H9 (cell line): ENCODE results near the gene PARP9. TPM values are rescaled to one million over a fixed set of nuclear protein-coding genes. Genes with fewer than 3 reads are reported as not detected.

Source experiments
- DNase-seq: peaks from one replicate; pipeline ENCODE4 v3.0.0-alpha.2; 2017
- H2AFZ ChIP-seq: one replicate; pipeline ENCODE4 v1.6.1; 2013; ENCODE audit warnings: mild to moderate bottlenecking, low read length, control low read depth, moderate library complexity
- H2AK5ac ChIP-seq: 2 replicates; pipeline ENCODE4 v1.6.1; 2013; ENCODE audit warnings: low read length, control low read depth, mixed read lengths; ENCODE audit not compliant: insufficient read length
- H2BK120ac ChIP-seq: one replicate; pipeline ENCODE4 v1.6.1; 2013; ENCODE audit warnings: low read depth, mild to moderate bottlenecking, low read length, control low read depth, inconsistent platforms; ENCODE audit not compliant: poor library complexity, severe bottlenecking
- H2BK12ac ChIP-seq: 2 replicates; pipeline ENCODE4 v1.6.1; 2013; ENCODE audit warnings: low read length, control low read depth, mixed read lengths, low read depth; ENCODE audit not compliant: insufficient read length
- H2BK15ac ChIP-seq: 2 replicates; pipeline ENCODE4 v1.6.1; 2013; ENCODE audit warnings: low read depth, low read length, control low read depth
- H2BK20ac ChIP-seq: one replicate; pipeline ENCODE4 v1.6.1; 2013; ENCODE audit warnings: low read depth, mild to moderate bottlenecking, low read length, control low read depth, inconsistent platforms; ENCODE audit not compliant: poor library complexity, severe bottlenecking
- H2BK5ac ChIP-seq: 2 replicates; pipeline ENCODE4 v1.6.1; 2013; ENCODE audit warnings: low read length, control low read depth, mixed read lengths; ENCODE audit not compliant: insufficient read length
- H3K14ac ChIP-seq: 2 replicates; pipeline ENCODE4 v1.6.1; 2013; ENCODE audit warnings: low read length, control low read depth; ENCODE audit not compliant: insufficient read depth
- H3K18ac ChIP-seq: 2 replicates; pipeline ENCODE4 v1.6.1; 2013; ENCODE audit warnings: low read depth, mild to moderate bottlenecking, mixed read lengths, low read length, control low read depth; ENCODE audit not compliant: insufficient read length
- H3K23ac ChIP-seq: 2 replicates; pipeline ENCODE4 v1.6.1; 2013; ENCODE audit warnings: low read length, control low read depth, mixed read lengths, low read depth; ENCODE audit not compliant: insufficient read length
- H3K23me2 ChIP-seq: 2 replicates; pipeline ENCODE4 v1.6.1; 2013; ENCODE audit warnings: low read depth, mild to moderate bottlenecking, mixed read lengths, low read length, control low read depth; ENCODE audit not compliant: insufficient read length, poor library complexity, severe bottlenecking
- H3K27ac ChIP-seq: 2 replicates; pipeline ENCODE4 v1.5.1; 2013; ENCODE audit warnings: low read length, control low read depth, mixed read lengths, low read depth; ENCODE audit not compliant: insufficient read length
- H3K27me3 ChIP-seq: 2 replicates; pipeline ENCODE4 v1.6.1; 2013; ENCODE audit warnings: low read length, control low read depth, inconsistent platforms; ENCODE audit not compliant: insufficient read depth
- H3K4ac ChIP-seq: 2 replicates; pipeline ENCODE4 v1.6.1; 2013; ENCODE audit warnings: low read depth, mild to moderate bottlenecking, control low read depth, inconsistent platforms, low read length, moderate library complexity
- H3K4me1 ChIP-seq: 2 replicates; pipeline ENCODE4 v1.6.1; 2013; ENCODE audit warnings: low read length, control low read depth, inconsistent platforms; ENCODE audit not compliant: insufficient read depth
- H3K4me2 ChIP-seq: 2 replicates; pipeline ENCODE4 v1.6.1; 2013; ENCODE audit warnings: low read length, control low read depth, mixed read lengths; ENCODE audit not compliant: insufficient read length, insufficient read depth
- H3K56ac ChIP-seq: 2 replicates; pipeline ENCODE4 v1.6.1; 2013; ENCODE audit warnings: low read depth, mild to moderate bottlenecking, mixed read lengths, low read length, control low read depth; ENCODE audit not compliant: insufficient read length
- H3K79me1 ChIP-seq: 2 replicates; pipeline ENCODE4 v1.6.1; 2013; ENCODE audit warnings: low read depth, mild to moderate bottlenecking, moderate library complexity, low read length, control low read depth, inconsistent platforms; ENCODE audit not compliant: insufficient read depth, poor library complexity, severe bottlenecking
- H3K79me2 ChIP-seq: 2 replicates; pipeline ENCODE4 v1.6.1; 2013; ENCODE audit warnings: low read length, control low read depth, inconsistent platforms; ENCODE audit not compliant: insufficient read depth
- H3K9ac ChIP-seq: 2 replicates; pipeline ENCODE4 v1.6.1; 2013; ENCODE audit warnings: low read length, control low read depth, mixed read lengths; ENCODE audit not compliant: insufficient read length; ENCODE audit errors: extremely low read depth
- H3K9me3 ChIP-seq: one replicate; pipeline ENCODE4 v1.6.1; 2013; ENCODE audit warnings: low read depth, low read length, inconsistent platforms; ENCODE audit not compliant: control insufficient read depth
- H3T11ph ChIP-seq: one replicate; pipeline ENCODE4 v1.6.1; 2013; ENCODE audit warnings: mild to moderate bottlenecking, low read length, control low read depth, inconsistent platforms
- H4K20me1 ChIP-seq: one replicate; pipeline ENCODE4 v1.6.1; 2013; ENCODE audit not compliant: control insufficient read depth, insufficient read length, insufficient read depth
- H4K5ac ChIP-seq: 2 replicates; pipeline ENCODE4 v1.6.1; 2013; ENCODE audit warnings: low read depth, mild to moderate bottlenecking, mixed read lengths, low read length, control low read depth; ENCODE audit not compliant: insufficient read length
- H4K8ac ChIP-seq: replicated peaks from 2 replicates; pipeline ENCODE4 v1.6.1; 2013; ENCODE audit warnings: low read length, control low read depth, mixed read lengths, low read depth; ENCODE audit not compliant: insufficient read length
- H4K91ac ChIP-seq: 2 replicates; pipeline ENCODE4 v1.6.1; 2013; ENCODE audit warnings: low read depth, mild to moderate bottlenecking, moderate library complexity, mixed read lengths, low read length, control low read depth; ENCODE audit not compliant: insufficient read length
- H3K27ac Mint-ChIP-seq, 3 experiments: 2 replicates in 2 of 3; 3 replicates in 1 of 3; pipeline ENCODE4 v1.8.0; 2020 to 2021; ENCODE audit warnings: mixed read lengths in 3 of 3, mild to moderate bottlenecking in 1 of 3, moderate library complexity in 1 of 3
- H3K27me3 Mint-ChIP-seq: 2 replicates; pipeline ENCODE4 v1.8.0; 2021; ENCODE audit warnings: low read depth, mild to moderate bottlenecking, moderate library complexity, mixed read lengths
- H3K36me3 Mint-ChIP-seq, 3 experiments: 2 replicates in 2 of 3; 3 replicates in 1 of 3; pipeline ENCODE4 v1.8.0; 2020 to 2021; ENCODE audit warnings: low read depth in 3 of 3, mixed read lengths in 3 of 3; ENCODE audit not compliant: insufficient read depth in 1 of 3
- H3K4me1 Mint-ChIP-seq, 2 experiments: 2 replicates each; pipeline ENCODE4 v1.8.0; 2020; ENCODE audit warnings: mixed read lengths in 2 of 2
- H3K4me3 Mint-ChIP-seq, 2 experiments: 2 replicates in 1 of 2; 3 replicates in 1 of 2; pipeline ENCODE4 v1.8.0; 2020 to 2021; ENCODE audit warnings: mild to moderate bottlenecking in 2 of 2, mixed read lengths in 2 of 2, moderate library complexity in 1 of 2
- H3K9me3 Mint-ChIP-seq, 2 experiments: 2 replicates in 1 of 2; 3 replicates in 1 of 2; pipeline ENCODE4 v1.8.0; 2020; ENCODE audit warnings: mild to moderate bottlenecking in 2 of 2, mixed read lengths in 2 of 2, moderate library complexity in 1 of 2
- total RNA-seq: library from RNA; stranded (reverse); gene quantifications from 2 replicates; pipeline ENCODE4 v1.2.1, GENCODE V29; 2021
- TF ChIP-seq, protein P1 (sequence below): fragments of 200-600 bp; sonication (generic); conservative IDR thresholded peaks from 3 replicates; pipeline ENCODE4 v1.8.0; 2021; ENCODE audit warnings: antibody characterized with exemption, mild to moderate bottlenecking

The PARP9 gene
- total RNA-seq, 1 experiment from 2014 or later: 3.4 TPM

DNA sequence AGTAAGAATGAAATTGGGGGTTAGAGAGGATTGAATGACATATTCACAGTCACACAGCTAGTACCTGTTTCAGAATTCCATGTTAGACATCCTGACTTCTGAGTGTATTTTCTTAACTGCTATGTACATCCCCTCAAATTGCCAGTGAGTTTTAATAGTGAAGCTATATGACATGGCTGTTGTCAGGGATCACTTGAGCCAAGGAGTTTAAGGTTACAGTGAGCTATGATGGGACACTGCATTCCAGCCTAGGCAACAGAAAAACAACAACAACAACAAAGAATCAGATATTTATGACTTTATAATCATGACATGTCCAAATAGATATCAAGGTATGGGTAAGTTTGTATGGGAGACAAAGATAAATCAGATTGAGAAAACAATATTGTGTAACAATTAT is 29.9 kb upstream of the PARP9 start:
- H3K79me2 ChIP-seq: no peaks in the 10 kb centered on the region
- no peaks in the 10 kb centered on the region for H4K20me1 ChIP-seq
- no peak overlapping the region for H3K14ac ChIP-seq
- Mint-ChIP-seq H3K4me3 (no peak overlapping the region), H3K9me3 (peaks cover 0 to 3% of the 10 kb centered on the region in 2 experiments; a peak in 1 of 5 replicates), H3K4me1 (peaks cover 11 to 12% of the 10 kb centered on the region in 2 experiments), H3K36me3 (no peaks in the 10 kb centered on the region; a peak in 1 of 7 replicates), H3K27me3 (no peaks in the 10 kb centered on the region), H3K27ac (no peak overlapping the region; a peak in 1 of 7 replicates)
- no peak overlapping the region for H2AK5ac ChIP-seq
- no peak overlapping the region for H3K18ac ChIP-seq
- H3K23ac ChIP-seq: no peak overlapping the region
- H2BK15ac ChIP-seq: no peak overlapping the region
- no peak overlapping the region for H3K27ac ChIP-seq
- TF ChIP-seq, protein P1, sequence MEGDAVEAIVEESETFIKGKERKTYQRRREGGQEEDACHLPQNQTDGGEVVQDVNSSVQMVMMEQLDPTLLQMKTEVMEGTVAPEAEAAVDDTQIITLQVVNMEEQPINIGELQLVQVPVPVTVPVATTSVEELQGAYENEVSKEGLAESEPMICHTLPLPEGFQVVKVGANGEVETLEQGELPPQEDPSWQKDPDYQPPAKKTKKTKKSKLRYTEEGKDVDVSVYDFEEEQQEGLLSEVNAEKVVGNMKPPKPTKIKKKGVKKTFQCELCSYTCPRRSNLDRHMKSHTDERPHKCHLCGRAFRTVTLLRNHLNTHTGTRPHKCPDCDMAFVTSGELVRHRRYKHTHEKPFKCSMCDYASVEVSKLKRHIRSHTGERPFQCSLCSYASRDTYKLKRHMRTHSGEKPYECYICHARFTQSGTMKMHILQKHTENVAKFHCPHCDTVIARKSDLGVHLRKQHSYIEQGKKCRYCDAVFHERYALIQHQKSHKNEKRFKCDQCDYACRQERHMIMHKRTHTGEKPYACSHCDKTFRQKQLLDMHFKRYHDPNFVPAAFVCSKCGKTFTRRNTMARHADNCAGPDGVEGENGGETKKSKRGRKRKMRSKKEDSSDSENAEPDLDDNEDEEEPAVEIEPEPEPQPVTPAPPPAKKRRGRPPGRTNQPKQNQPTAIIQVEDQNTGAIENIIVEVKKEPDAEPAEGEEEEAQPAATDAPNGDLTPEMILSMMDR: no peak
- H3K27me3 ChIP-seq: no peaks in the 10 kb centered on the region
- H3K23me2 ChIP-seq: no peaks in the 10 kb centered on the region
- H2BK5ac ChIP-seq: no peak overlapping the region
- no peak overlapping the region for H3K4ac ChIP-seq
- no peak overlapping the region for H4K91ac ChIP-seq
- no peaks in the 10 kb centered on the region for H3K79me1 ChIP-seq
- H2BK12ac ChIP-seq: no peak overlapping the region
- no peak overlapping the region for H3T11ph ChIP-seq
- no peak overlapping the region for H2AFZ ChIP-seq
- no peak overlapping the region for H2BK120ac ChIP-seq
- H3K9ac ChIP-seq: no peak overlapping the region
- H3K4me2 ChIP-seq: no peak overlapping the region
- H3K4me1 ChIP-seq: no peaks in the 10 kb centered on the region; the same call in 1 of the 2 replicates
- H4K5ac ChIP-seq: no peak overlapping the region
- H3K9me3 ChIP-seq: no peaks in the 10 kb centered on the region
- DNase-seq: no peak
- no peak overlapping the region for H3K56ac ChIP-seq
- H2BK20ac ChIP-seq: no peak overlapping the region
- no peak overlapping the region for H4K8ac ChIP-seq
